T-helper 2 cell treated with Interferon-gamma antibody and Interleukin-4, amounts not matched to agents 5 μg/mL and 100 μg/mL, for 36 hours (primary cell): ENCODE data around the gene C9orf85.
"Not testable (repeated sequence)": the region's sequence is repeated elsewhere in the genome, so short reads cannot be mapped to it uniquely, and the experiment has no call there.

Source experiments
- DNase-seq: peaks from one replicate; pipeline ENCODE4 v3.0.0; 2021; ENCODE audit warnings: low spot score
- H3K27ac Mint-ChIP-seq: one replicate; pipeline ENCODE4 v1.8.0; 2021; ENCODE audit warnings: mild to moderate bottlenecking, mixed read lengths
- H3K27me3 Mint-ChIP-seq: one replicate; pipeline ENCODE4 v1.8.0; 2021; ENCODE audit warnings: low read depth, mixed read lengths
- H3K36me3 Mint-ChIP-seq: one replicate; pipeline ENCODE4 v1.8.0; 2021; ENCODE audit warnings: low read depth, mixed read lengths
- H3K4me1 Mint-ChIP-seq: one replicate; pipeline ENCODE4 v1.8.0; 2021; ENCODE audit warnings: low read depth, mixed read lengths
- H3K4me3 Mint-ChIP-seq: one replicate; pipeline ENCODE4 v1.8.0; 2022; ENCODE audit warnings: mild to moderate bottlenecking, moderate library complexity, mixed read lengths
- H3K9me3 Mint-ChIP-seq: one replicate; pipeline ENCODE4 v1.8.0; 2021; ENCODE audit warnings: mixed read lengths

The C9orf85 gene

DNA sequence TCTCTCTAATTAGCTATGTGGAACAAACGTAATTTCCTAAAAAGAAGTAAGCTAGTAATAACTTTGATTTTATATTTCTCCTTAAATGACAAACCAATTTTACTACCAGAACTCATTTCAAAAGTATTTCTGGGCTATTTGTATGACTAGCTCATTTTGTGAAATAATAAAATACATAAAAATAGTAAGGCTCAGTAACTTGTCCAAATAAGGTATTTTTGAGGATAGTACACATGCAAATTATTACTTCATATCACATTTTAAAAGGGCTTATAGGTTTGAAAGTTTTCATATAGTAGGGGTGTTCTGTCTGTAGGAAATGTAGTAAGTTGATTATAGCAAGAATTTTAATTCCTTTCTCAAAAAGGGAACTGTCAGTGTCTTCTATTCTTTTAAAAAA, 26.5 kb downstream of the C9orf85 start:
- no peak overlapping the region for H3K4me3 Mint-ChIP-seq
- DNase-seq: no peak
- no peak overlapping the region for H3K27ac Mint-ChIP-seq
- peaks cover 11% of the 10 kb centered on the region for H3K4me1 Mint-ChIP-seq
- H3K9me3 Mint-ChIP-seq: no peaks in the 10 kb centered on the region
- no peaks in the 10 kb centered on the region for H3K27me3 Mint-ChIP-seq
- peaks cover 2% of the 10 kb centered on the region for H3K36me3 Mint-ChIP-seq

GRCh38 chr9:71941060-71941568, 29.7 kb downstream of the C9orf85 start:
- no peak for DNase-seq
- Mint-ChIP-seq H3K27ac (no peak overlapping the region), H3K36me3 (no peaks in the 10 kb centered on the region), H3K27me3 (no peaks in the 10 kb centered on the region), H3K9me3 (no peaks in the 10 kb centered on the region), H3K4me3 (no peak overlapping the region), H3K4me1 (peaks cover 11% of the 10 kb centered on the region)

DNA sequence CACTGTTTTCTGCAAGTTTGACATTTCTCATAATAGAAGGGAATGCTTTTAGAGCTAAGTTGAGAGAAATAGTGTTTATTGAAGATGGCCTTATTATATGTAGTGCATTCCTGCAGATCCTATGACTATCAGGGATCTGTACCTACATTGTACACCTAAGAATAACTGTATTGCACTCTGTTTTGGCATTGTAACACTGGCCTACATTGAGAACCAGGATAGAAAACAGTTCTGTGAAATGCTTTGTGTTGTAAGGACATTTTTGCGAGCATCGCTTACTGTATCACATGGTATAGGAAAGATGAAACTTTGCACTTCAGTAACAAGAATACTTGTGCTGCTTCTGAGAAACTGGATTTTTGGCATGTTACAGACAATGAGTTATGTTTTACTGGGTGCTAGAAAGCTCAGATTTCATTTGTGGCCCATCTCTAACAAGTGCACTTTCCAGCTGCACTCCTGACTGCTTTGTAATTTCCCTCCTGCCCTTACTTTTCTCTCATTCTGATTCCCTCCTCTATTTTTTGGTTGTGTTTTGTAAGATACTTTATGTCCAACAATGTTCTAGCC, 30.6 kb downstream of the C9orf85 start:
- H3K27me3 Mint-ChIP-seq: no peaks in the 10 kb centered on the region
- no peaks in the 10 kb centered on the region for H3K36me3 Mint-ChIP-seq
- no peaks in the 10 kb centered on the region for H3K9me3 Mint-ChIP-seq
- H3K27ac Mint-ChIP-seq: no peak overlapping the region
- no peak for DNase-seq
- no peak overlapping the region for H3K4me3 Mint-ChIP-seq
- peaks cover 11% of the 10 kb centered on the region for H3K4me1 Mint-ChIP-seq

- Mint-ChIP-seq H3K27ac (no peak overlapping the region), H3K9me3 (no peaks in the 10 kb centered on the region), H3K27me3 (no peaks in the 10 kb centered on the region), H3K4me1 (peaks cover 9% of the 10 kb centered on the region), H3K36me3 (no peaks in the 10 kb centered on the region), H3K4me3 (no peak overlapping the region)
- DNase-seq: no peak
These were observed 33.4 kb downstream of the C9orf85 start for GRCh38 chr9:71944754-71945375.

DNA sequence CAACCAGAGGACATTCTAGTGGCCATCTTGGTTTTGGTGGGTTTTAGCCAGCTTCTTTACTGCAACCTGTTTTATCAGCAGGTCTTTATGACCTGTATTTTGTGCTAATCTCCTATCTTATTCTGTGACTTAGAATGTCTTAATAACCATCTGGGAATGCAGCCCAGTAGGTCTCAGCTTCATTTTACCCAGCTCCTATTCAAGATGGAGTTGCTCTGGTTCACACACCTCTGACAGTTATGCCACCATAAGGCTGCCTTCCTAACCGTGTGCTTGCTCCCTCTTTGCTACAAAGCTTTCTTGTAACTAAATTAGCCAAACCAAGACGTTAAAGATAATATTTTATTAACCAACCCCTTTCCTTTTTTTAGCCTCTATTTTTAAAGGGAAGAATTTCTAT, 43.2 kb downstream of the C9orf85 start:
- H3K27ac Mint-ChIP-seq, H3K36me3 Mint-ChIP-seq: not testable (repeated sequence)

GRCh38 chr9:71955300-71955915, 44.0 kb downstream of the C9orf85 start:
- Mint-ChIP-seq H3K9me3 (no peaks in the 10 kb centered on the region), H3K4me3 (no peak overlapping the region), H3K36me3 (peaks cover 7% of the 10 kb centered on the region), H3K4me1 (peaks cover 6% of the 10 kb centered on the region), H3K27me3 (no peaks in the 10 kb centered on the region), H3K27ac (no peak overlapping the region)
- no peak for DNase-seq

More for the DNA sequence above, 43.2 kb downstream of the C9orf85 start:
- H3K9me3 Mint-ChIP-seq, H3K4me3 Mint-ChIP-seq, DNase-seq, H3K4me1 Mint-ChIP-seq, H3K27me3 Mint-ChIP-seq: not testable (repeated sequence)

DNA sequence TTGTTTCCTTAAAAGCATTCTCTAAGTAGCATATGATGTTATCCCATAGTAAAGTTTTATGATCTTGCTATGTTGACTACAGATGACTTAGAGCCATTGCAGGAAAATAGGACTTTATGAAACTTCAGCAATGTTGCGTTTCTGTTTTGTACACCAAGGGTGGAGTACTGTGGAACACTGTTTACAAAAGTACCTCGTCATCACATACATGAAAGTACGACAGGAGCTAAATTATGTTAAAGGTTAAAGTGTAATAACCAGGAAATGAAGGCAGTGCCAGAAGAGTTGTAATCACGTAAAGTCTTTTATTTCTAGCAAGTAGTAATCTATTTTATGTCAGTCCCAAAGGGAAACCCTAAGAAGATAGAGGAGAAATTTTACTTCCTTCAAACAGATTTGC, 50.9 kb downstream of the C9orf85 start:
- H3K4me1 Mint-ChIP-seq: peaks cover 1% of the 10 kb centered on the region
- no peak overlapping the region for H3K4me3 Mint-ChIP-seq
- no peak for DNase-seq
- H3K27ac Mint-ChIP-seq: no peak overlapping the region
- H3K36me3 Mint-ChIP-seq: peaks cover 25% of the 10 kb centered on the region
- H3K9me3 Mint-ChIP-seq: peaks cover 3% of the 10 kb centered on the region
- H3K27me3 Mint-ChIP-seq: no peaks in the 10 kb centered on the region

- not testable (repeated sequence) for H3K27ac Mint-ChIP-seq, H3K4me1 Mint-ChIP-seq, H3K4me3 Mint-ChIP-seq, H3K27me3 Mint-ChIP-seq, DNase-seq
- Mint-ChIP-seq H3K9me3 (peaks cover 10% of the 10 kb centered on the region), H3K36me3 (peaks cover 34% of the 10 kb centered on the region)
These were observed 52.1 kb downstream of the C9orf85 start for GRCh38 chr9:71963471-71963996.

GRCh38 chr9:71965403-71965802, 54.0 kb downstream of the C9orf85 start:
- Mint-ChIP-seq H3K27ac (no peak overlapping the region), H3K9me3 (peaks cover 23% of the 10 kb centered on the region), H3K27me3 (no peaks in the 10 kb centered on the region), H3K36me3 (peaks cover 39% of the 10 kb centered on the region), H3K4me1 (peaks cover 1% of the 10 kb centered on the region), H3K4me3 (no peak overlapping the region)
- no peak for DNase-seq

DNA sequence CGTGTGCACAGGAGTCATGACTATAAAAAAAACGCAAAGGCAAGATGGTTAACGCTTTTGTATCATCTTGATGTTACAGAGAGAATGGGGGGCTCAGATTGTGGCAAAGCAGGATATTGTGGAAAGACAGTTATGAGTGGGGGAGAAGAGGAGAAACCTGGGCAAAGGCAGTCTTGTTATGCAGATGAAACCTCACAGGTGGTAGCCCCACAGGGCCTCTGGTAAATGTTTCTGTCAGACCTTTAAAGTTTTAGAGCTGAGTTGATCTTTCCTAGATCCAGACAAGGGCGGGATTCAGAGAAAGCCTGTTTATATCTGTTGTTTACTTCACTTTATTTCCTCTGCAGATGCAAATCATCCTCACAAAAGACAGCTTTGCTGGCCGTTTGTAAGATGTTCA, 55.2 kb downstream of the C9orf85 start:
- no peak overlapping the region for H3K27ac Mint-ChIP-seq
- no peak for DNase-seq
- H3K4me3 Mint-ChIP-seq: no peak overlapping the region
- H3K9me3 Mint-ChIP-seq: peaks cover 23% of the 10 kb centered on the region
- H3K36me3 Mint-ChIP-seq: peaks cover 43% of the 10 kb centered on the region
- no peaks in the 10 kb centered on the region for H3K27me3 Mint-ChIP-seq
- peaks cover 1% of the 10 kb centered on the region for H3K4me1 Mint-ChIP-seq

GRCh38 chr9:71968541-71969090, 57.2 kb downstream of the C9orf85 start:
- H3K36me3 Mint-ChIP-seq: peaks cover 38% of the 10 kb centered on the region
- no peak overlapping the region for H3K27ac Mint-ChIP-seq
- peaks cover 1% of the 10 kb centered on the region for H3K4me1 Mint-ChIP-seq
- no peak for DNase-seq
- peaks cover 23% of the 10 kb centered on the region for H3K9me3 Mint-ChIP-seq
- H3K4me3 Mint-ChIP-seq: no peak overlapping the region
- no peaks in the 10 kb centered on the region for H3K27me3 Mint-ChIP-seq

GRCh38 chr9:71975833-71976232, 64.4 kb downstream of the C9orf85 start:
- Mint-ChIP-seq H3K4me3 (no peak overlapping the region), H3K9me3 (no peaks in the 10 kb centered on the region), H3K36me3 (peaks cover 9% of the 10 kb centered on the region), H3K27ac (no peak overlapping the region), H3K4me1 (no peaks in the 10 kb centered on the region), H3K27me3 (no peaks in the 10 kb centered on the region)
- no peak for DNase-seq

DNA sequence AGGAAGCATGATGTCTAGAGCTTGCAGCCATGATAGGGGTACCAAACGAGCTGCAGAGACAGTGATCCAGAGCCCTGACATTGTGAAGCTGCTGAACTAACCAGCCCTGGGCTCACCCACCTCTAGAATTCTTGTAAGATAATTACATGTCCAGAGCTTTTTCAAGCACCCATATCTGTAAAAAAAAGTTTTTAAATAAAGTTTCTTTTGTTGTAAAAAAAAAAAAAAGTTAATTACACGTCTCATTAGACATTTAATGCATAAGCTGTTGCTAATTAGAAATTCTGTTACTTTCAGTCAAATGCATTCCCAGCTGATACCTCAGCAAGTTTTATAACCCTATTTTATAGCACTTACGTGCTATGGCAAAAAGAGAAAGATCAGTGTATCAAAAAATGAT, 65.6 kb downstream of the C9orf85 start:
- Mint-ChIP-seq H3K4me3 (no peak overlapping the region), H3K27ac (no peak overlapping the region), H3K4me1 (no peaks in the 10 kb centered on the region), H3K36me3 (peaks cover 7% of the 10 kb centered on the region), H3K27me3 (no peaks in the 10 kb centered on the region), H3K9me3 (no peaks in the 10 kb centered on the region)
- no peak for DNase-seq
